GM19372 (cell line): ENCODE results near the gene PPP1R16B.

Experiments
- ATAC-seq: cut with Tn5 transposase; IDR thresholded peaks from one replicate; pipeline ENCODE4 v1.9.1; 2021; ENCODE audit warnings: mild to moderate bottlenecking, low read depth, moderate library complexity; ENCODE audit not compliant: unreplicated experiment

The PPP1R16B gene

DNA sequence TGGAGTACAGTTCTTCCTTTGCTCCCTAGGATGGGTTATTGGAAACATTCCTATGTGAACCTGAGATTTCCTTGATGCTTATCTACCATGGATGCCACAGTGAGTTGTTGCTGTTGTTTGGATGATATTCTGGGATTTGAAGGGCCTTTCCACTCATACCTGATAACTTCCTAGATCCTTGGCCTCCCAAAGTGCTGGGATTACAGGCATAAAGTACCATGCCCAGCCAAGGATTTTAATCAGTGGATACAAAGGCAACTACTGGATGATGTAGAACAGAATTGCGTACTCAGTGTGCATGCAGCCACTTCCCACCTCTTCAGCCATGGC is 20.0 kb downstream of the PPP1R16B start:
- ATAC-seq = no peak

DNA sequence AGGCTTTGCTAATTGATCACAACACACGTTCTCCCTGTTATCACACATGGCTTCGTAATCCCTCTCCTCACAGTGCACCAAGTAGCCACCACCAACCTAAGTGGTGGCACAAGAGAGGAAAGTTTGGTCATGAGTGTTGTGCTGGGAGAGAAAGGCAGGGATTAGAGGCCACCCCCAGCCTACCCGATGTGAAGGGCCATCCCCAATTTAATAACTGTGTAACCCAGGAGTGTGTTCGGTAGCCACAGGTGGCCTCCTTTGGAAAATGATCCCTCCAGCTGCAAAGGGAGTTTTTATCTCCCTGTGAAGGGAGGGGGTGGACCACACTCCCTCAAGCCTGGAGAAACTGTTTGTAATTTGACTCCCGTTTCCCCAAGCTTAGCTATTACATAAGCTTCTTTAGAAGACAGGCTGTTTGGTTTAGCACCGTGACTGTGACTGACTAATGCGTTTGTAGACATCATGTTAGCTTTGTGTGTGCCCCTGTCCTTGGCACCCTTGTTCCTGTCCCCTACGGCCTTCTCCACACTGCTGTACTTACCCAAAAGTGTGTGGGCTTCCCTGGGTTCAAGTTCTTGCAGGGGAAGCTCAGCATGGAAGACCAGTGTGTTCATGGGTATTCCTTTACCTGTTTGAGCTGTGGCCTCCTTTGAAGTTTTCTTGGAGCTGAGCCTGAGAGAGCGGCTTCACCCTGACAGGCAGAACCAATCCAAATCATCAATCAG is 20.6 kb downstream of the PPP1R16B start:
- ATAC-seq = no peak

- ATAC-seq = no peak
Measured at GRCh38 chr20:38827770-38828281, 22.3 kb downstream of the PPP1R16B start.

GRCh38 chr20:38828514-38829295 is 23.2 kb downstream of the PPP1R16B start:
- ATAC-seq = no peak

DNA sequence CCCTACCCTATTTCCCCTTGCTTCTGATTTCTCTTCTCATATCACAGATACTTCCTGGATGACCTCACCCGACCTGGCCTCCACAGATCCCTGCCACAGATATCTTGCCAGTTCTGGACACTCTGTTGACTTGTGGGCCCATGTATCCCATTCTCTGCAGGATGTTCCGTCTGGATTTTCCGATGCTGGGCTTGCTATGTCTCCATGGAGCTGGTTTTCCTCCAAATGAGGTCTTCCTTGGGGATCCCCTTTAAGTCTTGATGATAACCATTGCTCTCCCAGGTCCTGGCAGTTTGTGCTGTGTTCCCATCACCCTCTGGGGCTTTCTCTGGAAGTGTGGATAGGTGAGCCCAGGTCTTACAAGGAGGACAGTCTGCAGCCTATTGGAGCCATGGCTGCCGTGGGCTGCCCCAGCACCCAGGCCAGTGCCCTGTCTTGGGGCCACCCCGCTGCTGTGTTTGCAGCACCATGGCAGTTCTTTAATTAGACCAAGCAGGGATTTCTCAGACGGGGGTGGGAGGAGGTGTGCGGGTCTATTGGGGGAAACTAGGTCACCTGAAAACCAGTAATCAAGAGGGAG is 23.9 kb downstream of the PPP1R16B start:
- ATAC-seq = no peak

DNA sequence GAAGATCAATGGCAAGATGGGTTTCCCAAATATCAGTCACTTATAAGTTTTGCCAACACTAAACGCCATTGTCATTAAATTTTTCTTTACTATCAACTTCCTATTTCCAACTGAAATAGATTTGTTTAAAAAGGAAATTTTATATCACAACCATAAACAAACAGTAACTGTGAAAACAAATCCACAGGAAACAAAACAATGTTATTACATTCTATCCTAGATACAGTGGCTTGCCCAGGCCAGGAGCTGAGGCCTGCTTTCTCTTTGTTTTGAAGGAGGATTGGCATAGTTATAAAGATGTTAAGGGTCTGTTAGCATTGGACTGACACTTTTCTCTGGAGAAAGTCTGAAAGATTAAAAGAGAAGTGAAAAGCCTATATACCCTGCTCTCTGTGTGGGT is 24.9 kb downstream of the PPP1R16B start:
- no peak for ATAC-seq

GRCh38 chr20:38831049-38831691 is 25.7 kb downstream of the PPP1R16B start:
- ATAC-seq = no peak

DNA sequence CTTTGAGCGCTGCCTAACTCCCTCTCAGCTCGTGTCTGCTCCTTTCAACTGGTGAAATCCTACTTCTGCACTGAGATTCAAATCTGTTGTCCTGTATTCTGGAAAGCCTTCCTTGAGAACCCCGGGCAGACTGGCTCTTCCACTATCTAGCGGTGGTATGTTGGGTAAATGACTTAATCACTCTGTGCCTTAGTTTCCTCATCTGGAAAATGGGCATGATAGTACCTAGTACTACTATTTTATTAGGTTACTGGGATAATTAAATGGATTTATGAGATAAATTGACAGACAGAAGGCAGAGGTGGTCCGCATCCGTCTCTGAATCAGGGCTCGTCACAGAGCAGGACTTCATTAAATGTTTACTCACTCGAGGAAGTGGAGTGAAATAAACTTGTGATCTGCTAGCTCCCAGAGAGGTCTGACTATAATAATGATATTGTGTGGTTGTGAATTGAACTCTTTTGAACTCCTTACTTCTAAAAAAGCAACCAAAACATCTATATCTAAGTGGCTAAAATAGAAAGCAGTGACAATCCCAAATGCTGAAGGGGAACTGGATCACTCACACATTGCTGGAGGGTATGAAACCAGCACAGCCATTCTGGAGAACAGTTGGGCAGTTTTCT is 26.6 kb downstream of the PPP1R16B start:
- ATAC-seq = no peak

DNA sequence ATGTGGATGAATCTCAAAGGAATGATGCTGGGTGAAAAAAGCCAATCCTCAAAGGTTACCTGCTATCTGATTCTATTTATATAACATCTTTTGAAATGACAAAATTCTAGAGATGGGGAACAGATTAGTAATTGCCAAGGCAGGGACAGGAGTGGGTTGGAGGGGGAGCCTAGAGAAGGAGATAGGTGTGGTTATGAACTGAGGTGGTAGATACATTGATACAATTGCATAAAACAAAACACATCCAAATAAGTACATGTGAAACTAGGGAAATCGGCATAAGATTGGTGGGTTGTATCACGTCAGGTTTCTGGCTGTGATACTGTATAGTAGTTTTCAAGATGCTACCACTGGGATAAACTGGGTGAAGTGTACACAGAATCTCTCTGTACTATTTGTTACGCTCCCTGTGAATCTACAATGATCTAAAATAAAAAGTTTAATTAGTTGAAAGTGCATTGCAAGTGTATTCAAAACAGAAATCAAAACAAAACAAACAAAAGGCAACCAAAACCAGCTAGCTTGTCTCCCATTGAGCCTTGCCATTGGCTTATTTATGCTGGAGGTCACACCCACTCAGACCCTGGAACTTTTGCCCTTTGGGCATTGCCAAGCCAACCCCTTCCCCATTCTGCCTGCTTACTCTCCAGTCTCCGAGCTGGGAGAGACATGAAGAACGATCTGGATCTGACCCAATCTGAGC is 27.8 kb downstream of the PPP1R16B start:
- no peak for ATAC-seq

DNA sequence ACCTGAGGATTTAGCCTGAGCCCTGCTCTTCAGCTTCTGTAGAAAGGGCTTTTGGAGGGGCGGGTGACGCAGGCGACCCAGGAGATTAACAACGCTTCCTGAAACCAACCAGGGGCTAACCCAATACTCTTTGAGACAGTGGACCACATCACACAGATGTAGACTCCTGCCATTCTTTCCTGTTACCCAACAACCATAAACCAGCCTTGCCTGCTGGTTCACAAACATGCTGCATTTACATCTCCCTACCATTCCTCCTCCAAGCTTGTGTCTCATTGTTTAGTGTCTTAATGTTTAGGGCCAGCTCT is 28.3 kb downstream of the PPP1R16B start:
- no peak for ATAC-seq

DNA sequence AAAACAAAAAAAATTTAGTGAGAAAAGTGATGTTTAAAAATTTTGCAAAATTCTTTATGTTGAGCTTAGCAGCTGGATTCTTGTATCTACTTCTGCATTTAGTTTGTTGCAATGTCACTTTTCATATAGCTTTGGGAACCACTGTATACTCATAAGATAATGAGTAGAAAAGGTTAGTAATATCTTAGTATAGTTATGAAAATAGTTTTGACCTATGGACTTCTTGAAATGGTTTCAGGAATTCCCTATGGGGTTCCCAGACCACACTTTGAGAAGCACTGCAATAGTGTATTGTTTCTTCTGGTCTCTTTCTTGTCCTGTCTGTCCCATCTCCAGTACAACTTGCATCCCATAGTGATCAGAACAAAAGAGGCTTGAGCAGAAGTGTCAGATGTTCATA is 29.4 kb downstream of the PPP1R16B start:
- no peak for ATAC-seq

- ATAC-seq = no peak
Measured at GRCh38 chr20:38835792-38836191, 30.3 kb downstream of the PPP1R16B start.

- no peak for ATAC-seq
Measured at GRCh38 chr20:38836991-38837390, 31.5 kb downstream of the PPP1R16B start.

DNA sequence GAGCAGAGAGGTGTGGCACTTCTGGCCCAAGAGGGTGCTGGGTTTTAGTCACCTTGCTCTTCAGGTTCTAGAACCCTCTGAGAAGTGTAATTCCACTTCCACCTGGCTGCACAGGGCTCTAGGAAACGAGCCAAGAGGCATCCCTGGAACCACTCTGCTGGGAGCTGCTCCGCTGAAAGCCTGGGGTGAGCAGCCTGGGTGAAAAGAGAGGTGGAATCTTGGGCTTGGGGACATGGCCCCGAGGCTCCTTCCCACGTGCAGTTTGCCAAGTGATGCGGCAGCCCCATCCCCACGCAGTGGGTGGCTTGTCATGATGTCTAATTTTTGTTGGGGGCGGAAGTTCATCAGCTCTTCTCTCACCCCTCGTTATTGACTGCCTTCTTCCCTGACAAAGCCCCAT is 32.8 kb downstream of the PPP1R16B start:
- ATAC-seq = no peak

- no peak for ATAC-seq
Measured at GRCh38 chr20:38839563-38839962, 34.1 kb downstream of the PPP1R16B start.

DNA sequence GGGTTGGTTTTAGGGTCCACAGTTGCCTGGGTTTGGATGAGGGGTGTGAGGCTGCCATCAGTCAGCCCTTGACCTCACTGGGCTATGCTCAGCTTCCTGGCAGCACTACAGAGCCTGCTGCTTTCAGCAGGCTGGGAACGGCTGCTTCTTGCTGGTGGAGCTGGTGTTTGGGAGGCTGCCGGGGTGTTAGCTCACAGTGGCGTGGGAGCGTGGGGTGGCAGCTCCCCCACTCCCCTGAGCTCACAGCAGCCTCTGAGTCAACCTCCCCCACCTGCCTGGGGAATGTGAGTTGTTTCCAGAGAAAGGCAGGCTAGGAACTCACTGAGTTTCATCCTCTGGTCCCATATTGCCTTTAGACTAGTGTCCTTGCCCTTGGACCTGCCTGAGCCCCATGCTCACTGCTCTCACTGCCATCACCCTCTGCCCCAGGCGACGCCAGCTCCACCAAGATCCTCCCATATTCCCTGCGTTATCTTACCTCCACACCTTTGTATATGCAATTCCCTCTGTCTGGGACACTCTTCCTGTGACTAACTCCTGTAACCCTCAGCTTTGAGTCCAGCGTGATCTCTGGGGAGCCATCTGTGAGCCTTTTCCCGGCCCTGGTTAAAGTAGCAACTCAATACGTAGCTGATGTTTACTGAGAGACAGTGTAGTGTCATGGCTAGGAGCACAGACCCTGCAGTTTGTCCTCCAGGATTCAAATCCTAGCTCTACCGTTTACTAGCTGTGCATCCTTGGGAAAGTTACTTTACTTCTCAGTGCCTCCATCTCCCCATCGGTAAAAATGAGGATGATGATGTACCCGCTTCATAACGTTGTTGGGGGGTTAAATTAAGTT is 34.8 kb downstream of the PPP1R16B start:
- no peak for ATAC-seq

DNA sequence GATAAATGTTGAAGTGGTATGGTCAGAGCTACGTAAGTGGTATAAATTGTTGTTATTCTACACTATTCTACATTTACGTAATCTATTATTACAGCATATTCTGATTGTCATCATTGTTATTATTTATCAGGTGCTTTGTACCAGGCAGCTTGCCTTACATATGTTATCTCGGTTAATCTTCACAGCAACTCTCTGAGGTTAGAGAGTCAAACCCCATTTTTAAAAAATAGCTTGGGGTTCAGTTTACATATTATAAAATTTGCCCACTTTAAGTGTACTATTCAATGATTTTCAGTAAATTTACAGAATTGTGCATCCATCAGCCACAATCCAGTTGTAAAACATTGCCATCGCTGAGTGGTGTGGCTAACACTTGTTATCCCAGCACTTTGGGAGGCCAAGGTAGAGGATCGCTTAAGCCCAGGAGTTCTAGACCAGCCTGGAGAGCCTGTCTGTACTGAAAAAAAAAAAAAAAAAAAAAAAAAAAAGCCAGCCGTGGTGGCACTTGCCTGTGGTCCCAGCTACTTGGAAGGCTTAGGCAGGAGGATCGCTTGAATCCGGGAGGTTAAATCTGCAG is 35.5 kb downstream of the PPP1R16B start:
- ATAC-seq = no peak

DNA sequence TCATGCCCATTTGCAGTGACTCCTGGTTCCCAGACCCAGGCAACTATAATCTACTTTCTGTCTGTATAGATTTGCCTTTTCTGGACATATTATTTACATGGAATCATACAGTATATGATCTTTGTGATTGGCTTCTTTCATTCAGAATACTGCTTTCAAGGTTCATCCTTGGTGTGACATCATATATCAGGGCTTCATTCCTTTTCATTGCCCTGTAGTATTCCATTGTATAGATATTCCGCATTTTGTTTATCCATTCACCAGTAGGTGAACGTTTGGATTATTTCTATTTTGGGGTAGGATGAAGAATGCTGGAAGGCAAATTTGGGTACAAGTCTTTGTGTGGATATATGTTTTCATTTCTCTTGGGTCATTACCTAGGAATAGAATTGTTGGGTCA is 36.1 kb downstream of the PPP1R16B start:
- ATAC-seq = no peak

- peak; percentile 39 for ATAC-seq
Measured at GRCh38 chr20:38842026-38842425, 36.5 kb downstream of the PPP1R16B start.
